H1 (cell line): ENCODE results near the gene LAMP5. TPM values are rescaled to one million over a fixed set of nuclear protein-coding genes. Genes with fewer than 3 reads are reported as not detected.

Experiments
- JUN ChIP-seq: IDR thresholded peaks from 2 replicates; pipeline ENCODE4 v1.6.1; 2011; ENCODE audit warnings: low read depth, mild to moderate bottlenecking, improper control_type of control experiment, low read length
- polyA plus RNA-seq, 7 experiments: library from polyadenylated mRNA; depleted of rRNA in 3 of 7; stranded (reverse) in 5 of 7; unstranded in 2 of 7; fragments of >200 nt in 5 of 7; fragments of 200-250 nt in 2 of 7; gene quantifications; 1 replicate in 5 of 7; 2 replicates in 1 of 7; 4 replicates in 1 of 7; pipeline versions ENCODE4 v1.2.1 to v1.2.3, GENCODE V29; 2011 to 2013; ENCODE audit warnings: missing spikeins in 2 of 7, mixed read lengths in 2 of 7
- total RNA-seq: library from RNA; stranded (reverse); fragmentation: NEBNext Ultra II Directional; extraction: Animal tissue kit (Norgen Biotek cat#: 25700); gene quantifications from 2 replicates; pipeline ENCODE4 v1.2.1, GENCODE V29; 2021

LAMP5 gene
- total and polyA plus RNA-seq, 2 of the 8 experiments (the other 6 are each of a cell fraction or from before 2014, with no cell fraction given): 0.22 to 1.9 TPM

DNA sequence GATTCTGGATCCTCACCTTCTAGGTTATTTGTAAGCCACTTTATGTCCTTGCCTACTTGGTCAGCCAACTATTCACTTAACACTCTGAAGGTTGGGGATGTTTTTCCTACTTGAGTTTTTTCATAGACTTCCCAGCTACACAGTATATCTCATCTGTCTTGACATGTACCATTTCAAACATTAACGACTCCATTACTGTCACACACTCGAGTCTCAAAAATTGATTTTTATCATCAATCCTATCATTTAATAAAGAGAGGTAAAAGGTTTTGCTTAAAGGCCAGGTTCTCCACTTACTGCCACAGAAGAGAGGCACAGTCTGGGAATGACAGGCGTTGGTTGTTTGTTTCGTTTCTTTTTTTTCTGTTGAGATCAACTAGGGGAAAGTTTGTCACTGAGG, 38.2 kb upstream of the LAMP5 start (continued):
- TF ChIP-seq JUN: no peak
- TF ChIP-seq, all 59 proteins: peak for 0
